Upper lobe of left lung (tissue), 6 donors: ENCODE results near the gene LAMB4. TPM values are rescaled to one million over a fixed set of nuclear protein-coding genes. Genes with fewer than 3 reads are reported as not detected.

Source experiments
- ATAC-seq, 2 donors: fragments of 200-7000 bp; cut with Tn5 transposase; one replicate each; pipeline ENCODE4 v1.9.1; 2022; ENCODE audit warnings: mild to moderate bottlenecking in 2 of 2, moderate library complexity in 2 of 2; ENCODE audit not compliant: low FRiP score in 2 of 2
- DNase-seq, 2 donors: peaks; one replicate each; pipeline ENCODE4 v3.0.0-alpha.2; 2019 to 2020
- H3K27ac ChIP-seq, 4 donors: fragments of 200-600 bp; sonication (generic); one replicate each; pipeline ENCODE4 v1.5.1; 2016 to 2019
- H3K27me3 ChIP-seq, 4 donors: fragments of 200-600 bp; sonication (generic); one replicate each; pipeline ENCODE4 v1.5.1; 2017 to 2019
- H3K36me3 ChIP-seq, 4 donors: fragments of 200-600 bp; sonication (generic); one replicate each; pipeline ENCODE4 v1.5.1; 2016 to 2019
- H3K4me1 ChIP-seq, 4 donors: fragments of 200-600 bp; sonication (generic); one replicate each; pipeline ENCODE4 v1.5.1; 2018 to 2019
- H3K4me3 ChIP-seq, 4 donors: fragments of 200-600 bp; sonication (generic); one replicate each; pipeline ENCODE4 v1.5.1; 2017 to 2019; ENCODE audit warnings: mild to moderate bottlenecking in 2 of 4, moderate library complexity in 1 of 4
- H3K9me3 ChIP-seq, 4 donors: fragments of 200-600 bp; sonication (generic); one replicate each; pipeline ENCODE4 v1.5.1; 2018 to 2019
- EP300 ChIP-seq, 4 donors: sonication (generic); formaldehyde crosslinking; IDR thresholded peaks; one replicate each; pipeline ENCODE4 v1.5.1; 2017; ENCODE audit warnings: antibody characterized with exemption in 4 of 4, control low read depth in 2 of 4
- POLR2A ChIP-seq, 4 donors: fragments of 450-650 bp; IDR thresholded peaks; one replicate each; pipeline ENCODE4 v1.5.1; 2016 to 2017; ENCODE audit warnings: antibody characterized with exemption in 4 of 4, mild to moderate bottlenecking in 2 of 4
- POLR2AphosphoS5 ChIP-seq, 2 donors: sonication (generic); formaldehyde crosslinking; IDR thresholded peaks; one replicate each; pipeline ENCODE4 v1.5.1; 2017; ENCODE audit warnings: antibody characterized with exemption in 2 of 2
- WGBS, 2 donors: methylation state at CpG; one replicate each; pipeline ENCODE4 v1.1.5; 2017 to 2018; 5-methylcytosine and 5-hydroxymethylcytosine counted together
- total RNA-seq, 6 donors: library from RNA; depleted of rRNA in 4 of 6; stranded (reverse); fragments of >200 nt in 4 of 6; gene quantifications; one replicate each; pipeline versions ENCODE4 v1.1.0 to v1.2.1, GENCODE V29; 2016 to 2021
- TF ChIP-seq, protein P1 (sequence below), 6 experiments: fragments of 450-650 bp in 4 of 6; fragments of 200-600 bp in 2 of 6; sonication (generic) in 2 of 6; IDR thresholded peaks; one replicate each; pipeline ENCODE4 v1.5.1; 2016 to 2019; ENCODE audit warnings: antibody characterized with exemption in 6 of 6
- donor health status: DM: no; HTN: no; CAD: no; lungs with moderate emphysema.
- donor health status: DM: no; HTN: yes; CAD: no; lungs with severe emphysema.

The LAMB4 gene
- total RNA-seq, 6 donors from 2014 or later: 0.10 to 18.9 (median 0.47) TPM; not detected in 2

DNA sequence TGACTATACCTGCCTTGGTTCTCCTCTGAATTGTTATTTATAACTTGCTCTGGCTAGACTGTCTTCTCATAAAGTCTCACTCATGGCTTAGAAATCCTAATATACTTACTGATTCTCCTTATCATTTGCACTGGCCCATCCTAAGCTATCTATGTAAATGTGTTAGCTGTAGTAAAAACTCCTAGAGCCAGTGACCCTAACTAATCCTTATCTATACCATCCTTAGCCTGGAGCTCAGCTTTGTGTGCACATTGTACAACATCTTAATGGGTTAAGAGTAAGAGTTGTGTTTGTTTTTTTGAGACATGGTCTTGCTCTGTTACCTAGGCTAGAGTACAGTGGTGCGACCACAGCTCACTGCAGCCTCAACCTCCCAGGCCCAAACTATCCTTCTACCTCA is 40.8 kb downstream of the LAMB4 start:
- H3K27me3 ChIP-seq: no peaks in the 10 kb centered on the region
- H3K4me3 ChIP-seq: no peak overlapping the region
- no peak overlapping the region for H3K27ac ChIP-seq
- no peaks in the 10 kb centered on the region for H3K9me3 ChIP-seq
- H3K4me1 ChIP-seq: peaks cover 3 to 9% (median 6%) of the 10 kb centered on the region in 4 donors
- H3K36me3 ChIP-seq: no peaks in the 10 kb centered on the region
- TF ChIP-seq POLR2AphosphoS5 (IDR thresholded peaks at IDR 0.05) (no peak), POLR2A (IDR thresholded peaks at IDR 0.05) (no peak), EP300 (IDR thresholded peaks at IDR 0.05) (no peak)
- TF ChIP-seq, protein P1, sequence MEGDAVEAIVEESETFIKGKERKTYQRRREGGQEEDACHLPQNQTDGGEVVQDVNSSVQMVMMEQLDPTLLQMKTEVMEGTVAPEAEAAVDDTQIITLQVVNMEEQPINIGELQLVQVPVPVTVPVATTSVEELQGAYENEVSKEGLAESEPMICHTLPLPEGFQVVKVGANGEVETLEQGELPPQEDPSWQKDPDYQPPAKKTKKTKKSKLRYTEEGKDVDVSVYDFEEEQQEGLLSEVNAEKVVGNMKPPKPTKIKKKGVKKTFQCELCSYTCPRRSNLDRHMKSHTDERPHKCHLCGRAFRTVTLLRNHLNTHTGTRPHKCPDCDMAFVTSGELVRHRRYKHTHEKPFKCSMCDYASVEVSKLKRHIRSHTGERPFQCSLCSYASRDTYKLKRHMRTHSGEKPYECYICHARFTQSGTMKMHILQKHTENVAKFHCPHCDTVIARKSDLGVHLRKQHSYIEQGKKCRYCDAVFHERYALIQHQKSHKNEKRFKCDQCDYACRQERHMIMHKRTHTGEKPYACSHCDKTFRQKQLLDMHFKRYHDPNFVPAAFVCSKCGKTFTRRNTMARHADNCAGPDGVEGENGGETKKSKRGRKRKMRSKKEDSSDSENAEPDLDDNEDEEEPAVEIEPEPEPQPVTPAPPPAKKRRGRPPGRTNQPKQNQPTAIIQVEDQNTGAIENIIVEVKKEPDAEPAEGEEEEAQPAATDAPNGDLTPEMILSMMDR (IDR thresholded peaks at IDR 0.05): no peak
- WGBS, 2 donors: 89 to 96% methylated on average over 1 of the region's 1 CpG
- DNase-seq (no peak), ATAC-seq (no peak)

DNA sequence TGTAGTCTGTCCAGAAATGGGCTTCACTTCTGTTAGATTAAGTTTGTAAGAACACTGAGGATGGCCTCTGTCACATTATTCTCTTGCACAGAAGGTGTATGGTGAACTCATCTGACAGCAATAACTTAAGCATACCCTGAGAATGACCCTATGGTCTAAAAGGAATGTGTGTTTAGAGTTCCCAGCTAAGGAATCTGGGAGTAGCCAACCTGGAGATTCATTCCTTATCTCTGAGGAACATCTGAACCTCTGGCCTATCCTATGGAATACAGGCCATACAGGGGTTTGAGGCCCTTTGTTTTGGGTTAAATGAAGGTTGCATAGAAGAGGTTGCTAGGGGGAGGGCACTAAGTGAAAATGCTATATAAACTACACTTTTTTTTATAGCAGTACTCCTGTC is 41.4 kb downstream of the LAMB4 start:
- Histone ChIP-seq H3K27ac (no peak overlapping the region), H3K36me3 (no peaks in the 10 kb centered on the region), H3K9me3 (no peaks in the 10 kb centered on the region), H3K4me3 (no peak overlapping the region), H3K4me1 (peaks cover 0 to 3% (median 0%) of the 10 kb centered on the region in 4 donors), H3K27me3 (no peaks in the 10 kb centered on the region)
- no peak for ATAC-seq
- DNase-seq: no peak
- TF ChIP-seq POLR2AphosphoS5 (IDR thresholded peaks at IDR 0.05): no peak
- TF ChIP-seq, protein P1 (IDR thresholded peaks at IDR 0.05): no peak
- no peak for TF ChIP-seq EP300 (IDR thresholded peaks at IDR 0.05)
- no peak for TF ChIP-seq POLR2A (IDR thresholded peaks at IDR 0.05)

DNA sequence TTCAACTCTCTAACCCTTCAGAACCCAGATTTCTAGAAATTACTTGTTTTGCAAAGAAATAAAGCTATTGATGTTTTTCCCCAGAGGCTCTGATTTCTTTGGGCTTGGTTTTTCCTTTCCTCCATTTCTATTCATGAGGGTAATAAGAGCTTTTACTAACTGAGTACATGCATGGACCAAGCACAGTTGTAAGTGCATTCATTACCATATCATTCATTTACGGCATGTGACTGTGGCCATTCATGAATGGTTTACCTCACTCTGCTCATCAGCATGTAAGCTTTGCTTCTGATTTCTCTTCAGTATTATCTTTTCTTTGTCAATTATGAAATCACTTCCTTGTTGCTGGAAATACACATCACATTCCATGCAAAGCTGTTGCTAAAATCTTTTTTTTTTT is 42.4 kb downstream of the LAMB4 start:
- no peak for ATAC-seq
- whole genome bisulfite sequencing, 2 donors: 94 to 100% methylated on average over 1 of the region's 1 CpG
- no peaks in the 10 kb centered on the region for H3K9me3 ChIP-seq
- H3K4me3 ChIP-seq: no peak overlapping the region
- H3K4me1 ChIP-seq: no peaks in the 10 kb centered on the region
- no peaks in the 10 kb centered on the region for H3K36me3 ChIP-seq
- no peak overlapping the region for H3K27ac ChIP-seq
- H3K27me3 ChIP-seq: no peaks in the 10 kb centered on the region
- DNase-seq: no peak
- TF ChIP-seq POLR2A (IDR thresholded peaks at IDR 0.05) (no peak), EP300 (IDR thresholded peaks at IDR 0.05) (no peak), POLR2AphosphoS5 (IDR thresholded peaks at IDR 0.05) (no peak)
- TF ChIP-seq, protein P1 (IDR thresholded peaks at IDR 0.05): no peak

DNA sequence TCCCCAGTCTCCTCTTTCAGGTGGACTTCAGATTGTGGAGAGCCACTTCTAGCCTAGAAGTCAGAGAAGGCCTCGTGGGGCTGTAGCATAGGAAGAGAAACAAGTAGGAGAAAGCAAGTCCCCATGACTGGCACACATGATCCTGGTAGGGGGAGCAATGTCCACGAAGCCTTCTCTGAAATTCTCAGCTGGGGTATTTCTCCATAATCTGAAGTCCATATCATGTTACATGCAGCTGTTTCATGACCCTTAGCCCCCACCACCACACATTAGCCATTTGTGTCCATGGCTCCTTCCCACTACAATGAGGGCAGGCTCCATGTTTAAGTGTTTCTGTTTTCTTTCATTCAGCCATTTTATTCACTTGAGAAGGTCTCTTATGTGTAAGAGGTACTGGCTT is 43.2 kb downstream of the LAMB4 start:
- H3K9me3 ChIP-seq: no peaks in the 10 kb centered on the region
- WGBS, 2 donors: 82 to 84% methylated on average over 2 of the region's 2 CpGs
- H3K4me3 ChIP-seq: no peak overlapping the region
- ATAC-seq (no peak), DNase-seq (no peak)
- H3K36me3 ChIP-seq: no peaks in the 10 kb centered on the region
- no peaks in the 10 kb centered on the region for H3K27me3 ChIP-seq
- no peaks in the 10 kb centered on the region for H3K4me1 ChIP-seq
- TF ChIP-seq, protein P1 (IDR thresholded peaks at IDR 0.05): no peak
- TF ChIP-seq POLR2A (IDR thresholded peaks at IDR 0.05): no peak
- TF ChIP-seq POLR2AphosphoS5 (IDR thresholded peaks at IDR 0.05): no peak
- TF ChIP-seq EP300 (IDR thresholded peaks at IDR 0.05): no peak
- no peak overlapping the region for H3K27ac ChIP-seq

DNA sequence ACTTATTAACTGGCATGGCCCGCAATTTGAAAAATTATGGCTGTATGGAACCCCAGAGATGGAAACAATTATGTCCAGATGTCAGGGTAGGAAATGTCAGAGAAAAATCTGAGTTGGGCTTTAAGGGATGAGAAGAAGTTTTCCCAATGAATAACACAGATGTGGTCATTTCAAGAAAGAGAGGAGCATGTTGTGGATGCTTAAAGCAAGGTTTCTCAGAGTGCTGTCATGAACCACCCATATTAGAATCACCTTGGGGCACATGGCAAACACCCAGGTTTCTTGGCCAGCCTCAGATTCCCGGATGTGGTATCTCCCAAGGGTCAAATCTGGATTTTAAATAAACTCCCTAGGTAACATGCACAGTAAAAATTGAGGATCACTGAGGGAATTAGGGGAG is 43.6 kb downstream of the LAMB4 start:
- 77 to 91% methylated on average over 2 of the region's 2 CpGs for WGBS, 2 donors
- TF ChIP-seq, protein P1 (IDR thresholded peaks at IDR 0.05): no peak
- TF ChIP-seq POLR2A (IDR thresholded peaks at IDR 0.05) (no peak), POLR2AphosphoS5 (IDR thresholded peaks at IDR 0.05) (no peak), EP300 (IDR thresholded peaks at IDR 0.05) (no peak)
- peaks cover 0 to 2% (median 0%) of the 10 kb centered on the region in 4 donors for H3K9me3 ChIP-seq
- H3K4me3 ChIP-seq: no peak overlapping the region
- no peak overlapping the region for H3K27ac ChIP-seq
- no peaks in the 10 kb centered on the region for H3K27me3 ChIP-seq
- no peaks in the 10 kb centered on the region for H3K36me3 ChIP-seq
- no peak for DNase-seq
- ATAC-seq: no peak
- H3K4me1 ChIP-seq: no peaks in the 10 kb centered on the region
